HG02571 (cell line): ENCODE measurements around the gene KIF26B.
"Not testable (repeated sequence)": the region's sequence is repeated elsewhere in the genome, so short reads cannot be mapped to it uniquely, and the experiment has no call there.

Experiments used
- ATAC-seq: cut with Tn5 transposase; IDR thresholded peaks from one replicate; pipeline ENCODE4 v1.9.1; 2021; ENCODE audit warnings: mild to moderate bottlenecking, moderate library complexity; ENCODE audit not compliant: unreplicated experiment

KIF26B gene

DNA sequence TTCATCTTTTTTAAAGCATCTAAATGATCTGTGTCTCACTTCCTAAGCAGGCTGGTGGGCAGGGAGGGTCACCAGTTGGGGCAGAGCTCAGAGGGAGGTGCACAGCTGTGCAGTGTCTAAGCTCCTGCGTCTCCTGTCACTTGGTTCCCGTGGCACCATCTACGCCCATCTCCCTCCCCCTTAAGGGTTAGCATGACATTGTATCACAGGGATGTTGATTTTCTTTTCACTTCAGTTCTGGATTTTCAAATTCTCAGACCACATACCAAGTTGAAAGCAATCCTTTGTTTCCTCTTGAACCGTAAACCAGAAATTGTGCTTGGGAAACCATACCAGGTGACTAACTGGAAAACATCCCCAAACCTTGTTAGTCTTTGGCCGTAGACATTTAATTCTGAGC, 187.0 kb downstream of the KIF26B start:
- ATAC-seq, result no peak

DNA sequence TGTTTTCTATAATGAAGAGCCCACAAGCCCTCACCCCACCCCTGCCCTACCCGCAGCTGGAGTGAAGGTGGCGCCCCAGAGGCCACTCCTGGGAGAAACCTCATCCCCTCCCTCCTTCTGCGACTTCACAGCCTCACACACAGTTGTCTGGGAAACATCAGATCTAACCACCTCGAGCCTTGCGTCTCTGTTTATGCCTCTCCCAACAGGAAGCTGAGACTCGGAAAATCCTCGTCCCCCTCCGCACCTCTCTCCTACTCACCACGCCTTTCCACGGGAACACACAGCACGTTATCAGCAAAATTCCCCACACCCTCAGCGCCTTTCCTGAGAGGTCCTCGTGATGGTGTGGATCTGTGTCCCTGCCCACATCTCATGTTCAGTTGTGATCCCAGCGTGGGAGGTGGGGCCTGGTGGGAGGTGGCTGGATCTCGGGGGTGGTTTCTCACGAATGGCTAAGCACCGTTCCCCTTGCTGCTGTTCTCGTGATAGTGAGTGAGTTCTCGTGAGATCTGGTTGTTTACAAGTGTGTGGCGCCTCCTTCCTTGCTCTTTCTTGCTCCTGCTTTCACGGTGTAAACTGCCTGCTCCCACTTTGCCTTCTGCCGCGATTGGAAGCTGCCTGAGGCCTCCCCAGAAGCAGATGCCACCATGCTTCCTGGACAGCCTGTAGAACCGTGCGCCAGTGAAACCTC, 190.6 kb downstream of the KIF26B start:
- no peak for ATAC-seq

DNA sequence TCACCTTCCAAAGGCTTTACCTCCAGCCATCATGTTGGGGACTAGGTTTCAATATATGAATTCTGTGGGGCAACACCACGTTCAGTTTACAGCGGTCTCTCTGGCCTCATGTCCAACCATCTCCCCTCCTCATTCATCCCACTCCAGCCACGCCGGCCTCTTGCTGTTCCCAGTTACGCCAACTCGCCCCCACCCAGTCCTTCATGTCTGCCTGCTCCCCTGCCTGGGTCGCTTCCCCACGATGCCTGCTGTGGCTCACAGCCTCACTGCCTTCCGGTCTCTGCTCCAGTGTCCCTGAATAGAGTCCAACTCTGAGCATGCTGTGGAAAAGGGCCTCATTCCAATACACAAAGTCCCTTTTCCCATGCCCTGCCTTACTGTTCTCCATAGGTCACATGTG, 193.8 kb downstream of the KIF26B start:
- no peak for ATAC-seq

DNA sequence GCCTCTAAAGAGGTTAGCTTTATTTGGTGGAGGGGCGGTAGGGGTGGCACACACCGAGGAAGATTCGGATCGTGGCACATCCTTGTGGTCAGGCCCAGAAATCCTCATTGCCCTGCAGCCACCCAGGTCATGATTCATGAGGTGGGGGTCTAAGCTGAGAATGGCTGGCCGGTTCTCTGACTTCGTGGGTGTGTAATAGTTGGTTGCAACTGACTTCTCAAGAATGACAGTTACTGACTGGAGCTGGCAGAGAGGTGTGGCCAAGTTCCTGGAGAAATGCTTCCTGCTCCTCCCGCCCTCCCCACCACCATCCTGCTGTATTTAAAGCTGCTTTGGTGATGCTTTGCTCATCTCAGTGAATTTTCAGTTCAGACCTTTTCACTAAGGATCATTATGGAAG, 198.6 kb downstream of the KIF26B start:
- no peak for ATAC-seq

DNA sequence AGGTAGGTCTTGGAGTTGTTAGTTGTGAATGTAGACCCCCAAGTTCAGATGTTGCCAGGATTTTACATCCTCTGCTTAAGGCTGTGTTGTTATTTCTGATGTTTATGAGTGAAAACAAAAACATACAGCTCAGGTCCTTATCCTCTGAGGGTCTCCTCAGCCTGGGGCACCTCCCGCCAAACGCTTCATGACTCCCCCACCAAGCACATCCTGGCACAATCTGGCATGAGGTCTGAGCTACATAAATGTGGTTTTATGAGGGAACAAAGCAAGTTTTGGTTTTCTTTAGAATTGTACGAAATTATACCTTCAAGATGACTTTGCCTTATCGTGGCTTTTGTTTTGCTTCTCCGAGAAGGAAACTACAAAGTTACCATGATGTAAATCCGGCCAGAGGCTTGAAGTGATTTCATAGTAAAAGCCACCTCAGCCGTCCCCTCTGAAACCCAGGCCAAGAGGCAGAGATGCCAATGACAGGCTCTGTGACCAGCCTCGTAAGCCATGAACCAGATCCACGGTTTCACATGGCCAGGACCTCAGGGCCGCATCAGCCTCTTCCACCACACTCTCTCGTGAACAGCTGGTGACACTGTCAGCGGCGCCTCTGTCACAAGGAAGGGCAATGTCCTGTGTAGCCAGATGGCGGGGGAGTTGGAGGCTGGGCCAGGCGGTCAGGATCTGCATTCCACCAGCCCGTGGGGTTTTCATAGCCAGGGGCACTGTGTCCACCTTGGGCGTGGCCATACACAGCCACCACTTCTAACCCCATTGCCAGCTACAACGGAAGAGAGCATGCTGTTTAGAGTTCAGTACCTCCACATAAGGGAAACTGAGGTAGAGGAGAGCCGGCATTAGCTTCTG, 199.4 kb downstream of the KIF26B start:
- ATAC-seq, result no peak

DNA sequence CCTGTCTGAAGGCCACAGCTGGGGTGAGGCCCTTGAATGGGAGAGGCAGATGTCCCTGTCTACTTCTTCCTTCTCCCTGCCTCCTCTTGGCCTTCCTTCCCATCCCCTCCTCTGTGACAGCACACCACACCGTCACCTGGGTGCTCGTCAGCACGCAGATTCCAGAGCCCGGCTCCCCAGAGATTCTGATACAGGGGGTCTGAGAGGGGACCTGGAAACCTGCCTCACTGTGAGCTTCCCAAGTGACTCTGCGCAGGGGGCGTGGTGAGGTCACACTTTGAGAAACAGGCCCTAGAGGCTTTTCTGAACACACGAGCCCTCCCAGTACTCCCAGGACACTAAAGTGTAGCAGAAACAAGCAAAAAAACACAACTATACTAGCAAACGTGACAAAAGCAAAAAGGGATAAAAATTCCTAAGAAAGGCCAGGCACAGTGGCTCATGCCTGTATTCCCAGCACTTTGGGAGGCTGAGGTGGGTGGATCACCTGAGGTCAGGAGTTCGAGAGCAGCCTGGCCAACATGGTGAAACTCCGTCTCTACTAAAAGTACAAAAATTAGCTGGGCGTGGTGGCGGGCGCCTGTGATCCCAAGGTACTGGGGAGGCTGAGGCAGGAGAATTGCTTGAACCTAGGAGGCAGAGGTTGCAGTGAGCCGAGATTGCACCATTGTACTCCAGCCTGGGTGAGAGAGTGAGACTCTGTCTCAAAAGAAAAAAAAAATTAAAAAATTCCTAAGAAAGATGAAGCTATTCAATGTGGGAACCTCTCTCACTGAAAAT, 201.3 kb downstream of the KIF26B start:
- not testable (repeated sequence) for ATAC-seq

DNA sequence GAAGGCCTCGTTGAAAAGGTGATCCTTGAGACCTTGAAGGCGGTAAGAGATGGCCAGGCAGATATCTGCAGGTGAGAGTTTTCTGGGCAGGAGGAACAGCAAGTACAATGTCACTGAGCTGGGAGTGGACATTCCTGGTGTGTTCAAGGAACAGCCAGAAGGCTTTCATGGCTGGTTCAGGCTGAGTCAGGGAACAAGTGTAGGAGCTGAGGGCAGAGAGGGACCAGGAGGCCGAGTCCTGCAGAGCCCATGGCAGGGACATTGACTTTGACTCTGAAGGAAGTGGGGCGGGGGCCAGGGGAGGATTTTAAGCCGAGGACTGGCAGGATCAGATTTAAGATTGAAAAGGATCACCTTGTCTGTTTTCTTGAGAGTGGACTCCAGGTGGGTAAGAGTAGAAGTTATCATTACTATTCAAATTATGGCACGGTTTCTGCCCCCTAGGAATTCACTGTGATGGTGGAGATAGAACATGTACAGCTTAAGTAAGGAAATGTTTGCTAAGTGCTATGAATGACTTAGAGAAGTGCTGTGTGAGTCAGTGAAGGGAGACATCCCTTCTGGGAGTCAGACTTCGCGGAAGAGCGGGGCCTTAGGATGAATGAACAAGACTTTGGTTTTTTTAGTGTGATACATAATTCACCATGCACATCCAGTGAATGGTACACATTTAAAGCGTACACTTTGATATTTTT, 202.3 kb downstream of the KIF26B start:
- no peak for ATAC-seq

DNA sequence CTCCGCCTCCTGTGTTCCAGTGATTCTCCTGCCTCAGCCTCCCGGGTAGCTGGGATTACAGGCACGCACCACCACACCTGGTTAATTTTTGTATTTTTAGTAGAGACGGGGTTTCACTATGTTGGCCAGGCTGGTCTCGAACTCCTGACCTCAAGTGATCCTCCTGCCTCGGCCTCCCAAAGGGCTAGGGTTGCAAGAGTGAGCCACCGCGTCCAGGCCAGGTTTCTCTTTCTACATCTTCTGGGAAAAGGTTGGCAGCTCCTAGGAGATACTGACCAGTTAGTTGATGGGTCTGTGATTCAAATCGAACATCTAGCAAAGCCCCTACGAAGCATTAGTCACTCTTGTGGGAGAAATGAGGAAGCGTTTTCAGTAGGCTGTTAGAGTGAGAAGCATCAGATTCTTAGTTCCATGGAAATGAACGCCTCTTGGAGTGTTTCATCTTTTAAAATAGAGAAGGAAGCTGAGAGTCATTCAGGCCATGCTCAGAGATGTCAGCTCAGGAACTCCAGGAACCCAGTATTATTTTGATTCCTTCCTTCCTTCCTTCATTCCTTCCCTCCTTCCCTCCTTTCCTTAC, 204.4 kb downstream of the KIF26B start:
- ATAC-seq, result not testable (repeated sequence)

DNA sequence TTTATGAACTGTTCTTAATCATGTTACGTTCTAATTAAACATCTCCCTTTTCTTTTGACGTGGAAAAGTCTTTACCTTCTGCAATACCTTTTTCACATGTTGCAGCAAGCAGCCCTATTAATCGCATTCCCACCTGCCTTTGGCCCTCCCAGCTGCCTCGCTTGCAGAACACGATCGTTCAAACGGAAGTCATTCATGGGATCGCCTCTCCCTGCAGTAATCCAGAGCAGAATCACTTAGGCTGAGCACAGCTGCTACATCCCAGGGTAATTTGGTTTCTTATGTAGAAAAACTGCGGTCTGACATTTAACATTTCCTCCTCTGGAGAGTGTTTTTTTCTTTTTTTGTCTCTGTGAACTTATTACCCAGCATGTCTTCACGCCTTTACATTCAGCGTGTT, 206.3 kb downstream of the KIF26B start:
- no peak for ATAC-seq

DNA sequence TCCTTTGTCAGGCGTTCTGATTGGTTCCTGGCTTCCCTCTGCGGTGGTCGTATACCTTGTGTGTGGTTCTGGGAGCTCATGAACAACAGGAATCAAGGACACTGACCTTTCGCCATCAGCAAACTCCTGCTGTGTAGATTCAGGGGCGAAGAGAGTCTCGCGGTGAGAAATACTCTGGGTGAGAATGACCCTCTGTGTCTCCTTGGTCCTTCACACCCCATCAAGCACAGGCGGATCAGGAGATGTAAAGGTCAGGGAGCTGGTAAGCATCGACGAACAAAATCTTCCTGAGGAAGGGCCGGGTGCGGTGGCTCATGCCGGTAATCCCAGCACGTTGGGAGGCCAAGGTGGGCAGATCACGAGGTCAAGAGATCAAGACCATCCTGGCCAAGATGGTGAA, 207.2 kb downstream of the KIF26B start:
- ATAC-seq, result no peak

DNA sequence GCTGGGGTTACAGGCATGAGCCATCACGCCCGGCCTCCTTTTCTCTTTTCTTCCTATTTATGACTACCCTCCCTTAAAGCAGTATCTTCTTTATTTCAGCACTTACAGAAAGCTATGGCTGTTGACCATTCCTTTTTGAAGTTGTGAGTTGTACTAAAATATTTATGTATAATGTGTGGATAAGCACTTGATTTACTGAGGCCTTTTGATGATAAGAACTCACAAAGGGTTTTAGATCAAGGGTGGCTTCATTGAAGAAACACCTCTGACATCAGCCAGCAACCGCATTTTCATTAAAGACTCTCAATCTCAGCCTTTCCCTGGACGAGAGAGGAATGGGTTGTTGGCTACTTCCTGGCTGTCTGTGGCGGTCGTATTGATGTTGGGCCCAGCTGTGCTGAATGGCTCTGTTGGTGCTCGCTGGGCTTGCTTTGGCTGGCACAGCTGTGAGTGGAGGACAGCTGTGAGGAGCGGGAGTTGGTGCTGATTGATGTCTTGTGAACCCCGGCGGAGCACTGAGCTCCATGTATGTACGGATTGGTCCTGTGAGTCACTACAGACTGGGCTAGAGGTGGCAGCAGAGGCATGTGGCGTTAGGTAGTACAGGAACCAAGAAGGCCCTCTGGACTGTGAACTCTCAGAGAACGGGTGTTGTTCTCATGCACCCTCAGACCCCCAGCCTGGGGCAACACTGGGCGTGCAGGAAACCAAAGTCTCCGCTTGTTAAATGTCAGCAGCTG, 208.8 kb downstream of the KIF26B start:
- ATAC-seq, result no peak

DNA sequence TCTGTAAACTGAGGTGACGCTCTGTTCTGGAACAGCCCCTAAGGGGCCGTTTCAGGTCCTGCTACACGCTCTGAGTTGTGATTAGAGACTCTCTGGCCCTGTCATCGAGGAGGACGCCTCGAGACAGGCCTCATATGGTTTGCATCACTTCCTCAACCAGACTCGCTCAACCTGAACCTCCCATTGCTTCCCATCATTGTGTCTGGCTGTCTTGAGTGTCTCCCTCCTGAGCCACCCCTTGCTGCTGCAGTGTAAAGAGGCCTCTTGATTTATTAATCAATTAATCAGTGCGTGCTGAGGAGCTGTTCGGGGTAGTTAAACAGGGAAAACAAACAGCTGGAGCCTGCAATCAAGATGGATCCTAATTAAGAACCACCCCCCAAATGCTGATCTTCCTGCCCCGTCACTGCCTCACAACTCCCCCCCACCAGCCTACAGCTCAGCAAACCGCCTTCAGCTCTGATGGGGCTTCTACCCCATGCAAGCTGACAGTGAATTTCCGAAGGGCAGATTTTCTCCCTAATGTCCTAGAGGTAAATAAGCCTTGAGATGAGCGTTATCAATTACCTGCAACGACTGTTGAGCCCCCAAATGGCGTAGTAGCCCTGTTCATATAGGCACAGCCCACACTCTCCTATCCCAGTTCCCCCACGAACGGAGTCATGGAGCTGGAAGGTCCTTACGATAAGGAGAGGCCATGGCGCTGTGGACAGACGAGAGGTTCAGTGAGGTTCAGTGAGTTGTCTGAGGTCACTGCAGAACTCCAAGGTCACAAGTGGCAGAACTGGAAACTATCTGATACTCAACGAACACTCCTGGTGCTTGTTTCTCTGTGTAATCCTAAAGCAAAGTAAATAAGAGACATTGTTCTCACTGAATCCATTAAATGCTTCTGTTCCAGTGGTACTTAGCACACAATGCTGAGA, 210.6 kb downstream of the KIF26B start:
- ATAC-seq, result no peak

DNA sequence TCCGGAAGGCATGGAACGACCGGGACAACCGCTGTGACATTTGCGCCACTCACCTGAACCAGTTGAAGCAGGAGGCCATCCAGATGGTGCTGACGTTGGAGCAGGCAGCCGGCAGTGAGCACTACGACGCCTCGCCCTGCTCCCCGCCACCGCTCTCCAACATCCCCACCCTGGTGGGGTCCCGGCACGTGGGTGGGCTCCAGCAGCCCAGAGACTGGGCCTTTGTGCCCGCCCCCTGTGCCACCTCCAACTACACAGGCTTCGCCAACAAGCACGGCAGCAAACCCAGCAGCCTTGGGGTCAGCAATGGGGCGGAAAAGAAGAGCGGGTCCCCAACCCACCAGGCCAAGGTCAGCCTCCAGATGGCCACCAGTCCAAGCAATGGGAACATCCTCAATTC, 212.1 kb downstream of the KIF26B start:
- ATAC-seq, result no peak

DNA sequence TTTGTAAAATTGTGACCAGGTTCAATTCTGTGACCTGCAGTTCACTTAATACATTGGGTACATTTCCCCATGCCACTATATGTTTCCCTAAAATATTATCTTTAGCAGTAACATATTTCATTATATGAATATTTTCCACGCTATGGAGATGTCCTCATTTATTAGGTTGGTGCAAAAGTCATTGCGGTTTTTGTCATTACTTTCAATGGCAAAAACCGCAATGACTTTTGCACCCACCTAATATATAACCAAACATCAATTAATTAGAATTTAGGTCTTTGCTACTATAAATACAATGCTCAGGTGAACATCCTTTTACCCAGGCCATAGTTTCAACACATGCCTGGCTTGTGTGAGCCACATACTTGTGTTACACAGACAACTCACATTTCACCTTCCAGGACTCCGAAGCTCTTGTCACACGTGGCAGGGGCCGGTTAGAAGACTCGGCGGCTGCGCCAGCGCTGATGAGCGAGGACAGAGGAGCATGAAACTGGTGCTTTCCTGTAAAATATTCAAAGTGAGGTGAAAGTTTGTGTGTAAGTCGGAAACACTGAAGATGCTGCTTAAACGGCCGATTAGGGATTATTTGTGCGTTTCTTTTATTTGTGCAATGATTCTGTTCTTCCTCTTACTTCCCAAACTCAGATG, 215.5 kb downstream of the KIF26B start:
- no peak for ATAC-seq

DNA sequence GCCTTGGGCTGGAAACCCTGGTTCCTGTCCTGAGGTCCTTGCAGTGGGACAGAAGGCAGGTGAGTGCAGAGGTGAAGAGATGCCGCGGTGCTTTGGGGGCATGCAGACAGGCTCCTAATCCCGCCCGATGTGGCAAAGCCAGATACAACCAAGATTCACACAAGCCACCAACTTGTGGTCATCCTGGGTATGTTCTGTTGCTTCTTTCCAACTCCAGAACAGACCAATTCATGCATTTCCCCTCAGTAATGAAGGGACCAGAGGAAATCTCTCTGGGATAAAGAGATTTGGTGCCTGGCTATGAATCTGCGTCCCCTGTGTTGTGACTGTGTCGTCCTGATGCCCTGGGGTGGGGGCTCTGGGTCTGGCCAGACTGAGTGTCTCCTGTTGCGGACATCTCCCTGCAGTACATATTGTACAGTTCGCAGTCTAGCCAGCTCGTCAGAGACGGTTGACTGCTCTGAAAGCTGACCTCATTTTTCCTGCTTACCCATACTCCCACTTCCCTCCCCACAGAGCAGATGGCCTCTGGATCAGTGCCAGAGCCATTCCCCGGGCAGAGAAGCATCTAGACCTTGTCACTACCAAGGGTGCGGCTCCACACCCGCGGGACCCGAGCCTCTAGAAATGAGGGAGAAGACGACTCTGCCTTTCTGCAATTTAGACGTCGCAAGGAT, 216.3 kb downstream of the KIF26B start:
- no peak for ATAC-seq

DNA sequence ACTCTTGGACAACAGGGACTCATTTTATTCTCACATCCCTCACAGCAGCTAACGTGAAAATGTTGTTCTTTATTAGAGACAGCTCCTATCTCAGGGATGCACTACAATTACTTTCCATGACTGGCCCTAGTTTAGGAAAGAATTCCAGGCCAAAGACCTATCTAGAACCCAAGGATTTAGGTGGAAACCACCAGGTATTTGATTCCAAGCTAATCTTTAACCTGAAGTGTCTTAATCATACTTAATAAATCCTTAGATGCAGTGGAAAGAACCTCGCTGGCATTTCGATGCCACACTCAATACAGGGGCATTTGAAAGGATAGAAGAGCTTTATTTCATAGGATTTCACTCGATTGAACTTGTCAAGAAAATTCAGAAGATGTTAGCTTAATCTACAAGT, 218.3 kb downstream of the KIF26B start:
- ATAC-seq, result no peak

DNA sequence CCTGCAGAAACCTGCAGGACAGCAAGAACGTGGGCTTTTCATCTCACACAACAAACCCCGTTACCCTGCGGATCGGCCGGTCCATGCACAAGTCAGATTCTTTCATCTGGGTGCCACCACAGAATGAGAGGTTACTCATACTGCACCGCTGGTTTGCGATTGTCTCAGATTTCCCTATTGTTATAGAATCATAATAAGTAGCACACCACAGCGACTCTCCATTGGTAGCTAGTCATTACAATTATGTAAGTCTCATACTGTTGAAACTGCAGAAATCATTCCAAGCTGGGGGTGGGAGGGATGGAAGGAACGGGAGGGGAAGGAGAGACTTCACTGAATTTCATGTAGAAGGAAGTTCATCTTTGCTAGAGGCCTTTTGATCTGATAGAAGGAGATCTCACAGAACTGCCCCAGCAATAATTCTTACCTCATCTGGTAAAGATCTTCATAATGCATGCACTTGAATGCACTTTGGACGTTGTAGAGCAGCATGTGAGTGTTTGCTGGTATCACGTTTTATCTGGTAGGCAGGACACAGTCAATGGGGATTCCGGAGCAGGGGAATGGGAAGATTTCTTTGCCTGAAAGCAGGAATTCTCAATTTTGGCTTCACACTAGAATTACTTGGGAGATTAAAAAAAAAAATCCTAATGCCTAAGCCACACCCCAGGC, 221.1 kb downstream of the KIF26B start:
- ATAC-seq, result no peak
